GM12878 (cell line): Measurements from ENCODE around the gene CCDC24. TPM values are rescaled to one million over a fixed set of nuclear protein-coding genes. Genes with fewer than 3 reads are reported as not detected.

Experiments
- ATAC-seq: fragments of 200-7000 bp; cut with Tn5 transposase; 3 replicates; pipeline ENCODE4 v1.9.1; 2020; ENCODE audit warnings: mild to moderate bottlenecking, moderate library complexity
- BruUV-seq: library from RNA; stranded (reverse); fragments of 400-500 nt; replicated peaks from 2 replicates; lab custom pipeline; 2021; lab: Mats Ljungman, UMichigan
- CTCF ChIA-PET: fragments of 300-600 bp; sonication (Branson Sonifier 250); formaldehyde crosslinking; extraction: SDS; loops from one replicate; lab custom pipeline; 2021; ENCODE audit warnings: inconsistent platforms; lab: Yijun Ruan, JAX
- POLR2A ChIA-PET: fragments of 350-600 bp; formaldehyde crosslinking; extraction: SDS; loops from one replicate; lab custom pipeline; 2021; ENCODE audit warnings: inconsistent platforms; lab: Charles Lee
- RAD21 ChIA-PET: fragments of 300-600 bp; sonication (Branson Sonifier 250); formaldehyde crosslinking; loops from one replicate; lab custom pipeline; 2023; ENCODE audit warnings: antibody characterized with exemption; ENCODE audit not compliant: unreplicated experiment; lab: Charles Lee
- SMC1A ChIA-PET: fragments of 300-600 bp; sonication (Branson Sonifier 250); formaldehyde crosslinking; loops from one replicate; lab custom pipeline; 2023; ENCODE audit not compliant: unreplicated experiment, uncharacterized antibody; lab: Charles Lee
- DNase-seq: peaks from one replicate; pipeline ENCODE4 v3.0.0-alpha.2; 2011; ENCODE audit warnings: low read depth, low spot score
- FAIRE-seq: peaks from 3 replicates; lab custom pipeline; 2011; peaks lifted over from hg19 to GRCh38; lab: Jason Lieb, UNC
- H2AFZ ChIP-seq: 2 replicates; pipeline ENCODE4 v1.6.0; 2011; ENCODE audit warnings: low read depth, low read length, control low read depth; ENCODE audit not compliant: control insufficient read depth
- H3K27ac ChIP-seq: 2 replicates; pipeline ENCODE4 v1.5.1; 2011; ENCODE audit warnings: control low read depth; ENCODE audit not compliant: control insufficient read depth, insufficient read depth
- H3K27me3 ChIP-seq, 2 experiments: replicated peaks in 1 of 2; 2 replicates each; pipeline versions ENCODE4 v1.6.0 to v1.6.1; 2011; ENCODE audit warnings: low read length in 1 of 2; ENCODE audit not compliant: control insufficient read depth in 2 of 2, insufficient read depth in 2 of 2
- H3K36me3 ChIP-seq, 2 experiments: 2 replicates each; pipeline ENCODE4 v1.5.1; 2011; ENCODE audit warnings: low read length in 1 of 2; ENCODE audit not compliant: control insufficient read depth in 2 of 2, insufficient read depth in 2 of 2
- H3K4me1 ChIP-seq: 2 replicates; pipeline ENCODE4 v1.6.1; 2011; ENCODE audit warnings: mild to moderate bottlenecking, low read length, moderate library complexity, mixed read lengths; ENCODE audit not compliant: control insufficient read depth, insufficient read depth
- H3K4me2 ChIP-seq: 2 replicates; pipeline ENCODE4 v1.6.0; 2011; ENCODE audit warnings: control low read depth; ENCODE audit not compliant: control insufficient read depth, insufficient read depth
- H3K4me3 ChIP-seq: fragments of 200-600 bp; sonication (generic); 2 replicates; pipeline ENCODE4 v1.5.1; 2016
- H3K79me2 ChIP-seq: 2 replicates; pipeline ENCODE4 v1.6.0; 2011; ENCODE audit warnings: low read length; ENCODE audit not compliant: control insufficient read depth, insufficient read depth
- H3K9ac ChIP-seq: 2 replicates; pipeline ENCODE4 v1.8.0; 2011; ENCODE audit warnings: low read length, control low read depth, mixed read lengths; ENCODE audit not compliant: control insufficient read depth, insufficient read depth
- H3K9me3 ChIP-seq: replicated peaks from 3 replicates; pipeline ENCODE4 v1.5.1; 2011; ENCODE audit warnings: mild to moderate bottlenecking, low read length; ENCODE audit not compliant: control insufficient read depth, insufficient read depth
- H4K20me1 ChIP-seq: 2 replicates; pipeline ENCODE4 v1.6.0; 2011; ENCODE audit not compliant: control insufficient read depth, insufficient read depth
- BHLHE40 ChIP-seq, 2 experiments: fragments of 450-650 bp in 1 of 2; IDR thresholded peaks; 2 replicates each; pipeline ENCODE4 v1.6.1; 2011 to 2017; ENCODE audit warnings: low read depth in 2 of 2, borderline replicate concordance in 1 of 2, improper control_type of control experiment in 1 of 2, low read length in 1 of 2, mild to moderate bottlenecking in 1 of 2
- CBX3 ChIP-seq: fragments of 200-600 bp; sonication (generic); IDR thresholded peaks from 2 replicates; pipeline ENCODE4 v1.6.1; 2016; ENCODE audit warnings: low read depth, borderline replicate concordance
- IKZF1 ChIP-seq: fragments of 450-650 bp; conservative IDR thresholded peaks from 2 replicates; pipeline ENCODE4 v1.6.1; 2017; ENCODE audit warnings: antibody characterized with exemption, mild to moderate bottlenecking
- NBN ChIP-seq: fragments of 450-650 bp; IDR thresholded peaks from 2 replicates; pipeline ENCODE4 v1.6.1; 2016
- NRF1 ChIP-seq: conservative IDR thresholded peaks from 2 replicates; pipeline ENCODE4 v1.6.1; 2011; ENCODE audit warnings: mild to moderate bottlenecking, low read depth, low read length, improper control_type of control experiment
- PAX5 ChIP-seq: IDR thresholded peaks from 2 replicates; pipeline ENCODE4 v1.6.1; 2011; ENCODE audit warnings: low read depth, low read length, borderline replicate concordance
- PBX3 ChIP-seq: IDR thresholded peaks from 2 replicates; pipeline ENCODE4 v1.6.1; 2011; ENCODE audit warnings: mild to moderate bottlenecking, low read depth, low read length, moderate library complexity; ENCODE audit not compliant: insufficient replicate concordance
- RFX5 ChIP-seq: IDR thresholded peaks from 2 replicates; pipeline ENCODE4 v1.6.1; 2011; ENCODE audit warnings: low read depth, low read length, improper control_type of control experiment
- SKIL ChIP-seq: fragments of 450-650 bp; IDR thresholded peaks from 2 replicates; pipeline ENCODE4 v1.6.1; 2017; ENCODE audit warnings: mild to moderate bottlenecking, low read depth, inconsistent platforms; ENCODE audit not compliant: poor library complexity, severe bottlenecking
- SMAD1 ChIP-seq: fragments of 450-650 bp; IDR thresholded peaks from 2 replicates; pipeline ENCODE4 v1.6.1; 2018; ENCODE audit warnings: mild to moderate bottlenecking, low read depth; ENCODE audit not compliant: partially characterized antibody
- SREBF1 ChIP-seq: IDR thresholded peaks from 2 replicates; pipeline ENCODE4 v1.6.1; 2012; ENCODE audit warnings: mild to moderate bottlenecking, low read length
- SUZ12 ChIP-seq: fragments of 200-600 bp; sonication (generic); IDR thresholded peaks from one replicate; pipeline ENCODE4 v1.6.1; 2018; ENCODE audit warnings: antibody characterized with exemption, mild to moderate bottlenecking; ENCODE audit not compliant: unreplicated experiment
- TCF3 ChIP-seq: IDR thresholded peaks from 2 replicates; pipeline ENCODE4 v1.6.1; 2012; ENCODE audit warnings: low read depth, mild to moderate bottlenecking, low read length, borderline replicate concordance; ENCODE audit not compliant: insufficient read depth
- TCF7 ChIP-seq: IDR thresholded peaks from 2 replicates; pipeline ENCODE4 v1.6.1; 2014; ENCODE audit warnings: antibody characterized with exemption, borderline replicate concordance
- ZNF274 ChIP-seq: IDR thresholded peaks from one replicate; pipeline ENCODE4 v1.8.0; 2011; ENCODE audit not compliant: insufficient read length, insufficient read depth
- ZNF622 ChIP-seq: fragments of 450-650 bp; IDR thresholded peaks from 2 replicates; pipeline ENCODE4 v1.6.1; 2017; ENCODE audit warnings: mild to moderate bottlenecking, inconsistent platforms
- WGBS: methylation state at CpG from one replicate; pipeline ENCODE4 v1.1.6; 2016; ENCODE audit warnings: low lambda C conversion rate; ENCODE audit not compliant: insufficient replicate concordance, insufficient coverage; ENCODE audit errors: missing lambda C conversion rate; 5-methylcytosine and 5-hydroxymethylcytosine counted together
- in situ Hi-C: fragments of 300-500 bp; cut with MboI; formaldehyde crosslinking; loops from 9 replicates; pipeline ENCODE4 v1.14.3; 2018; ENCODE audit warnings: mixed read lengths
- intact Hi-C: fragments of 100-400 bp; cut with micrococcal nuclease; formaldehyde crosslinking; loops from one replicate; pipeline ENCODE4 v1.14.2; 2022; ENCODE audit not compliant: unreplicated experiment
- polyA plus RNA-seq, 11 experiments: library from polyadenylated mRNA; depleted of rRNA in 4 of 11; unstranded in 6 of 11; stranded (reverse) in 5 of 11; fragments of >200 nt; fragmentation: Nextera tagmentation in 4 of 11; fragmentation: Illumina TruSeq in 1 of 11; extraction: Ambion mirVana in 4 of 11; extraction: Trizol in 1 of 11; gene quantifications; 1 replicate in 1 of 11; 2 replicates in 10 of 11; pipeline versions ENCODE4 v1.2.1 to v1.2.3, GENCODE V29; 2011 to 2016; ENCODE audit warnings: inconsistent platforms in 2 of 11, missing spikeins in 2 of 11, low read depth in 1 of 11
- total RNA-seq, 4 experiments: library from RNA; depleted of rRNA in 3 of 4; stranded (reverse); fragments of >200 nt in 3 of 4; fragmentation: Illumina TruSeq in 1 of 4; extraction: Trizol in 1 of 4; gene quantifications; 2 replicates each; pipeline versions ENCODE4 v1.2.1 to v1.2.3, GENCODE V29; 2013 to 2021

The CCDC24 gene
- total and polyA plus RNA-seq, 10 of the 15 experiments (the other 5 are each of a cell fraction or from before 2014, with no cell fraction given), result 0.18 to 3.1 (median 1.6) TPM; not detected in 1

GRCh38 chr1:44040418-44040817, 49.0 kb downstream of the CCDC24 start:
- H2AFZ ChIP-seq, result no peak overlapping the region
- no TSS peak for BruUV-seq
- ChIA-PET SMC1A (interaction anchor here (0.8 to 2.0 kb wide), 3 partner anchors 35 to 277 kb away, joined by 3 to 11 read pairs (median 7); no protein-coding TSS in a partner anchor), RAD21 (interaction anchor here (1.3 kb wide), 1 partner anchor 277 kb away, joined by 6 read pairs; no protein-coding TSS in a partner anchor), CTCF (interaction anchor here (1.0 to 12.6 kb wide), 6 partner anchors 16 to 276 kb away, joined by 3 to 167 read pairs (median 4); partner anchors contain the start of gene ARTN), POLR2A (interaction anchor here (0.5 to 0.6 kb wide), 2 partner anchors 18 to 624 kb away, joined by 3 read pairs; no protein-coding TSS in a partner anchor)
- H3K4me1 ChIP-seq, result peaks cover 9% of the 10 kb centered on the region; the same call in 1 of the 2 replicates
- H3K27me3 ChIP-seq, result no peaks in the 10 kb centered on the region
- FAIRE-seq (no peak), ATAC-seq (no peak), DNase-seq (no peak)
- H3K36me3 ChIP-seq, result no peaks in the 10 kb centered on the region
- no peak overlapping the region for H3K9ac ChIP-seq
- TF ChIP-seq TCF7 (no peak), ZNF274 (no peak), PBX3 (no peak), ZNF622 (no peak), TCF3 (no peak), BHLHE40 (IDR thresholded peaks at IDR 0.05; ENCODE audit: borderline replicate concordance in 1 of 2, low read depth in 2 of 2, low read length in 1 of 2) (no peak), SREBF1 (no peak), CBX3 (no peak), RFX5 (no peak), NBN (no peak), NRF1 (no peak), SUZ12 (no peak), IKZF1 (no peak), SKIL (no peak), PAX5 (no peak), SMAD1 (no peak)
- no peaks in the 10 kb centered on the region for H3K9me3 ChIP-seq
- in situ Hi-C loops, result loop anchor here (5.0 kb wide), 1 partner anchor 513 kb away; no protein-coding TSS in a partner anchor
- H4K20me1 ChIP-seq, result no peaks in the 10 kb centered on the region
- H3K79me2 ChIP-seq, result no peaks in the 10 kb centered on the region
- intact Hi-C loops, result no loop called here
- H3K27ac ChIP-seq, result no peak overlapping the region
- H3K4me2 ChIP-seq, result no peak overlapping the region
- 34% methylated on average over 2 of the region's 2 CpGs for WGBS
- no peak overlapping the region for H3K4me3 ChIP-seq
